GM19438 (cell line): ENCODE results near the gene PDE4D.
"Not testable (repeated sequence)": the region's sequence is repeated elsewhere in the genome, so short reads cannot be mapped to it uniquely, and the experiment has no call there.

Source experiments
- ATAC-seq: cut with Tn5 transposase; IDR thresholded peaks from one replicate; pipeline ENCODE4 v1.9.1; 2021; ENCODE audit warnings: low read depth; ENCODE audit not compliant: unreplicated experiment

Gene PDE4D

GRCh38 chr5:59487772-59488729, 405.5 kb downstream of the PDE4D start:
- ATAC-seq: no peak

- no peak for ATAC-seq
Observed at GRCh38 chr5:59487068-59487686, 406.3 kb downstream of the PDE4D start.

GRCh38 chr5:59486508-59486907, 407.0 kb downstream of the PDE4D start:
- no peak for ATAC-seq

- ATAC-seq: no peak
Observed at GRCh38 chr5:59485629-59486439, 407.7 kb downstream of the PDE4D start.

- no peak for ATAC-seq
Observed at GRCh38 chr5:59485107-59485506, 408.4 kb downstream of the PDE4D start.

- ATAC-seq: no peak
Observed at GRCh38 chr5:59484618-59485017, 408.9 kb downstream of the PDE4D start.

GRCh38 chr5:59483971-59484472, 409.5 kb downstream of the PDE4D start:
- ATAC-seq: no peak

- no peak for ATAC-seq
Observed at GRCh38 chr5:59479086-59479485, 414.4 kb downstream of the PDE4D start.

GRCh38 chr5:59474324-59474723, 419.2 kb downstream of the PDE4D start:
- ATAC-seq: no peak

- no peak for ATAC-seq
Observed at GRCh38 chr5:59473611-59474010, 419.9 kb downstream of the PDE4D start.

- no peak for ATAC-seq
Observed at GRCh38 chr5:59471463-59471862, 422.1 kb downstream of the PDE4D start.

- ATAC-seq: no peak
Observed at GRCh38 chr5:59467969-59468368, 425.6 kb downstream of the PDE4D start.

GRCh38 chr5:59466271-59466670, 427.3 kb downstream of the PDE4D start:
- ATAC-seq: no peak

GRCh38 chr5:59464969-59465368, 428.6 kb downstream of the PDE4D start:
- no peak for ATAC-seq

GRCh38 chr5:59463618-59464166, 429.8 kb downstream of the PDE4D start:
- ATAC-seq: not testable (repeated sequence)

GRCh38 chr5:59462956-59463355, 430.6 kb downstream of the PDE4D start:
- ATAC-seq: no peak

GRCh38 chr5:59460368-59461153, 433.0 kb downstream of the PDE4D start:
- no peak for ATAC-seq

- no peak for ATAC-seq
Observed at GRCh38 chr5:59458966-59459729, 434.4 kb downstream of the PDE4D start.

GRCh38 chr5:59458321-59458720, 435.2 kb downstream of the PDE4D start:
- ATAC-seq: no peak
